Suppressor macrophage (primary cell): ENCODE results near the gene MAD2L2.

ENCODE experiments used
- DNase-seq, 4 experiments: peaks; one replicate each; pipeline ENCODE4 v3.0.0-alpha.2; 2020 to 2022

MAD2L2 gene

GRCh38 chr1:11629184-11630016 lies 51.5 kb downstream of the MAD2L2 start:
- DNase-seq: no peak

- DNase-seq: no peak
Observed at GRCh38 chr1:11628767-11629166, 52.2 kb downstream of the MAD2L2 start.

GRCh38 chr1:11626551-11626950 lies 54.4 kb downstream of the MAD2L2 start:
- DNase-seq: no peak
